Measurements from ENCODE around the gene KHNYN.

DNA sequence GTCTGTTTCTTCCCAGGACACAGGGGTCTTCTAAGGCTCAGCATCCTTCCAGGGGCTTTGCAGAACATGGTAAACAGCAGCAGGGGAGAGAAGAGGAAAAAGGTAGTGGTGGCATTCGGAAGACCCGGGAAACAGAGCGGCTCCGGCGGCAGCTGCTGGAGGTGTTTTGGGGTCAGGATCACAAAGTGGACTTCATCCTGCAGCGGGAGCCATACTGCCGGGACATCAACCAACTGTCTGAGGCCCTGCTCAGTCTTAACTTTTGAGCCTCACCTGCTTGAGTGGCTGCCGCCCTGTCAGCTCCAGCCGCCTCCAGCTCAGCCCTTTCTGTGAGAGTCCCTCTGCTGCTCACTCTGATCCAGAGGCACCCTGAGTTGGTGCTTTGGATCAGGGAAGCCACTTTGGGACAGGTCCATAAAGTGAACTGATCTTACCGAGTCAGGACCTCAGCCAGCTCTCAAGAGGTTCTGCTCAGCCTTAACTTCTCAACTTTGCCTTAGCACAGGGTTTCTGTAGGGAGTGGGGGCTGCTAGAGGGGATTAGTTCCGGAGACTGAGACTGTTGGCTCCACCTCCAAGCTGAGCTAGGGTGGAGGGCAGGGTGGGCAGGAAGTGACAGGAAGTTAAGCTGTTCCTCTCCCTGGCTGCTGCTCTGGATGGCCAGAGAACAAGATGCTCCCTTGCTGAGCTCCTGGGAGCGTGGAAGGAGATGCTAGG is 7.4 kb downstream of the KHNYN start:
- peak; percentile 11 to 78 (median 75) for TF ChIP-seq POLR2AphosphoS5 (IDR thresholded peaks at IDR 0.05)
- TF ChIP-seq, protein P1, sequence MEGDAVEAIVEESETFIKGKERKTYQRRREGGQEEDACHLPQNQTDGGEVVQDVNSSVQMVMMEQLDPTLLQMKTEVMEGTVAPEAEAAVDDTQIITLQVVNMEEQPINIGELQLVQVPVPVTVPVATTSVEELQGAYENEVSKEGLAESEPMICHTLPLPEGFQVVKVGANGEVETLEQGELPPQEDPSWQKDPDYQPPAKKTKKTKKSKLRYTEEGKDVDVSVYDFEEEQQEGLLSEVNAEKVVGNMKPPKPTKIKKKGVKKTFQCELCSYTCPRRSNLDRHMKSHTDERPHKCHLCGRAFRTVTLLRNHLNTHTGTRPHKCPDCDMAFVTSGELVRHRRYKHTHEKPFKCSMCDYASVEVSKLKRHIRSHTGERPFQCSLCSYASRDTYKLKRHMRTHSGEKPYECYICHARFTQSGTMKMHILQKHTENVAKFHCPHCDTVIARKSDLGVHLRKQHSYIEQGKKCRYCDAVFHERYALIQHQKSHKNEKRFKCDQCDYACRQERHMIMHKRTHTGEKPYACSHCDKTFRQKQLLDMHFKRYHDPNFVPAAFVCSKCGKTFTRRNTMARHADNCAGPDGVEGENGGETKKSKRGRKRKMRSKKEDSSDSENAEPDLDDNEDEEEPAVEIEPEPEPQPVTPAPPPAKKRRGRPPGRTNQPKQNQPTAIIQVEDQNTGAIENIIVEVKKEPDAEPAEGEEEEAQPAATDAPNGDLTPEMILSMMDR (IDR thresholded peaks at IDR 0.05 in 8 of 11, conservative IDR thresholded peaks at IDR 0.05 in 3 of 11), result peak in 4 of 11 experiments; percentile 30 to 41 (median 38)
- no peak for TF ChIP-seq POLR2A (IDR thresholded peaks at IDR 0.05)

All from spleen (tissue), 7 donors.